Effector memory CD4-positive, alpha-beta T cell (primary cell): Measurements from ENCODE around the gene STAB2.

Experiments
- DNase-seq, 3 donors: peaks; one replicate each; pipeline ENCODE4 v3.0.0-alpha.2; 2020
- H3K27ac ChIP-seq: 2 replicates; pipeline ENCODE4 v1.7.0; 2013; ENCODE audit warnings: mild to moderate bottlenecking, low read length, moderate library complexity; ENCODE audit not compliant: insufficient read depth, poor library complexity, severe bottlenecking
- H3K27me3 ChIP-seq: replicated peaks from 2 replicates; pipeline ENCODE4 v1.7.0; 2013; ENCODE audit warnings: mild to moderate bottlenecking, low read length; ENCODE audit not compliant: insufficient read depth, control insufficient read depth, poor library complexity, severe bottlenecking
- H3K36me3 ChIP-seq: 2 replicates; pipeline ENCODE4 v1.7.0; 2013; ENCODE audit warnings: mild to moderate bottlenecking, low read length, moderate library complexity; ENCODE audit not compliant: control insufficient read depth, insufficient read depth
- H3K4me1 ChIP-seq: 2 replicates; pipeline ENCODE4 v1.7.0; 2013; ENCODE audit warnings: low read length, mild to moderate bottlenecking; ENCODE audit not compliant: control insufficient read depth, insufficient read depth, poor library complexity, severe bottlenecking
- H3K4me3 ChIP-seq: 2 replicates; pipeline ENCODE4 v1.7.0; 2013; ENCODE audit warnings: low read length, low read depth, mild to moderate bottlenecking; ENCODE audit not compliant: insufficient read depth, poor library complexity, severe bottlenecking
- H3K9me3 ChIP-seq: 2 replicates; pipeline ENCODE4 v1.7.0; 2013; ENCODE audit warnings: mild to moderate bottlenecking, low read length, moderate library complexity; ENCODE audit not compliant: control insufficient read depth

STAB2 gene

DNA sequence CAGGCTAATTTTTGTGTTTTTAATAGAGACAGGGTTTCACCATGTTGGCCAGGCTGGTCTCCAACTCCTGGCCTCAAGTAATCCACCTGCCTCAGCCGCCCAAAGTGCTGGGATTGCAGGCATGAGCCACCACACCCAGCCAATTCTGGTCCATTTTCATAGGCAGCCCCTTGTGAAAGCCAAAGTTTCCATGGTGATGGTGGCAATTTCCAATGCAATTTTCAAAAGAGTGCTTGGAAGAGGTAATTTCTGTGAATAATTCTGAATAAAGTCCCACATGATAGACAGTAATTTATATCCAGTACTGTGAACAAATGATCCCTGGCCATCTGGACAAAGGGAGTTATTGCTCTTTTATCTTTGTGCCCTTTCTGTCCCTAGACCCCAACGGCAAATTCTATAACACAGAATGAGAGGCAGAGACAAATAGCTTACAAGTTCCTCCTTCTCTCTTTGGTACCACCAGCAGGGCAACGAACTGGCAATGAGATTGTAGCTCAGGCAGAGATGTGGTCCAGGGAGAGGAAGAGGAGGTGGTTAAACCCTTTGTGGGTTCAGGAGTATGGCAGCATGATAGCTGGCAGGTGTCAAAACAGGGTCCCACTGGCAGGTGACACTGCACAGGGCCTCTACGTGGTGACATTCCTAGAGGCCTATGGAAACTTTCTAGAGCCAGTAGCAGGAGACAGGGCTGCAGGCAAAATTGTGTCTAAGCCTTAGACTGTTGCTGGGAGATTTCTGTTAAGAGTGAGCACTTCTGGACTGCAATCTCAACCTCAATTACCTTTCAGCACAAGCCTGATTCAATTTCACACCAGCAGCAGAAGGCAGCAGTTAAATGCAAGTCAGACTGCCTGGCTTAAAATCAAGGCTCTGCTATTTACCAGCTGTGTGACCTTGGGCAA, 207.5 kb downstream of the STAB2 start:
- Histone ChIP-seq H3K4me3 (no peak overlapping the region), H3K27ac (no peak overlapping the region), H3K9me3 (no peaks in the 10 kb centered on the region), H3K36me3 (no peaks in the 10 kb centered on the region), H3K27me3 (no peaks in the 10 kb centered on the region), H3K4me1 (no peaks in the 10 kb centered on the region)
- DNase-seq = no peak

DNA sequence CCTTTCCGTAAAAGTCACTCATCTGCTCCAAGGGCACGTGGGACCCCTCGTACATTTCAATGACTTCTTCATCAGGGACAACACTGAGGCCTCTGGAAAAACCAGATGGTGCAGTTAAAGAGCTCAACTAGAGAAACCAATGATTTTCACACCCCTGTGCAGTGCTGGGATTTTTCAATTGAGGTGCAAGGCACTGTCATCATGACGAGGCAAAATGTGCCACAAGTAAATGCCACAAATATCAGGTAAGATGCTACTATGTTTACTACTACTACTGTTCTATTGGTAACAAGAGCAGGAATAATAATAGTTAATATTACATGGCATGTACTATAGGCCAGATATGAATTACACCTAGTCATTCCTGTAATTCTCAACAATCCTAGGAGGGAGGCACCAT, 211.5 kb downstream of the STAB2 start:
- Histone ChIP-seq H3K9me3 (no peaks in the 10 kb centered on the region), H3K27ac (no peak overlapping the region), H3K27me3 (no peaks in the 10 kb centered on the region), H3K4me3 (no peak overlapping the region), H3K4me1 (no peaks in the 10 kb centered on the region), H3K36me3 (no peaks in the 10 kb centered on the region)
- no peak for DNase-seq

GRCh38 chr12:103799504-103799856, 212.4 kb downstream of the STAB2 start:
- no peaks in the 10 kb centered on the region for H3K27me3 ChIP-seq
- no peaks in the 10 kb centered on the region for H3K9me3 ChIP-seq
- H3K36me3 ChIP-seq = no peaks in the 10 kb centered on the region
- DNase-seq = no peak
- H3K4me1 ChIP-seq = no peaks in the 10 kb centered on the region
- H3K27ac ChIP-seq = no peak overlapping the region
- no peak overlapping the region for H3K4me3 ChIP-seq

DNA sequence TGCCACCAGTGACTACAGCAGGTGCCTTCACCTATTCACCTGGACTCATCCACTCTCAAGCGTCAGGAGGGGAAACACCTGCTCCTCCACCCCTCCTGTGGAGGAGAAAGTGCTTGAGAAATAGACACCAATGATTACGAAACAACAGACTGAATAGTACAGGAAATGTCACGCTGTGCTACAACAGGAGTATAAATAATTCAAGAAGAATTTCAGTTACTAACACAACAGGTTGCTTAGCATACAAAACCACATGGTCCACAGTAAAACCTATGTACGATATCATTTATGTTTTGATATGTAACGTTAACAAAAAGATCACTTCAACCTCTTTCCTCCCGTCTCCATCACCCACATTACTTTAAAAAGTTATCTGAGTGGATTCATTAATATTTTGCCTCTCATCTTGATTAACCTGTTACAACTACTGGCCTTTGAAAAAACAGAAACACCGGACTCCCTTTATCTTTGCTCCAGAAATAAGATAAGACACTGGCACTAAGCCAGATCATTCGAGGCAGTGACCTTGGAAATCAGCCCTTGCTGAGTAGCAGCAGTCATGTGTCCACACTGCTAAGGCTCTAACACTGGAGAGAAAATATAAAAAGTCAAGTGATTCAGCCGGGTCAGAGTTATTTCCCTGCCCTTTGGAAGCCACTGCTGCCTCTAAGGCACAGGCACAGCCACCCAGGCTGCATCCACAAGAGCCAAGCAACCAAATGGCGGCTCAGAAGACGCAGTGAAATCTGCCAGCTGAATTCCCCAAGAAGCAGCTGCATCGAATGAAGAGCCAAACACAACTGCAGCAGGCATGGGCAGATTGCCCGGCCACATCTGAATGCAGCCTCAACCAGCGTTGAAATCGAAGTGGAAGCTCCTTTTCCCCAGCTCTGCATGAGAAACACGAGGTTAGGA, 213.0 kb downstream of the STAB2 start:
- no peaks in the 10 kb centered on the region for H3K36me3 ChIP-seq
- no peaks in the 10 kb centered on the region for H3K9me3 ChIP-seq
- DNase-seq = no peak
- H3K27ac ChIP-seq = no peak overlapping the region
- no peaks in the 10 kb centered on the region for H3K4me1 ChIP-seq
- no peak overlapping the region for H3K4me3 ChIP-seq
- no peaks in the 10 kb centered on the region for H3K27me3 ChIP-seq

GRCh38 chr12:103801709-103802585, 214.9 kb downstream of the STAB2 start:
- DNase-seq = no peak
- no peak overlapping the region for H3K4me3 ChIP-seq
- no peaks in the 10 kb centered on the region for H3K4me1 ChIP-seq
- H3K27me3 ChIP-seq = no peaks in the 10 kb centered on the region
- H3K9me3 ChIP-seq = no peaks in the 10 kb centered on the region
- H3K36me3 ChIP-seq = no peaks in the 10 kb centered on the region
- no peak overlapping the region for H3K27ac ChIP-seq

- Histone ChIP-seq H3K27ac (no peak overlapping the region), H3K4me3 (no peak overlapping the region)
These were observed 215.5 kb downstream of the STAB2 start for GRCh38 chr12:103802586-103802886.

GRCh38 chr12:103803847-103804246, 216.8 kb downstream of the STAB2 start:
- no peaks in the 10 kb centered on the region for H3K4me1 ChIP-seq
- no peak for DNase-seq
- no peaks in the 10 kb centered on the region for H3K27me3 ChIP-seq
- no peak overlapping the region for H3K27ac ChIP-seq
- no peaks in the 10 kb centered on the region for H3K36me3 ChIP-seq
- no peak overlapping the region for H3K4me3 ChIP-seq
- no peaks in the 10 kb centered on the region for H3K9me3 ChIP-seq

More at GRCh38 chr12:103802586-103802886, 215.5 kb downstream of the STAB2 start:
- DNase-seq = no peak
- Histone ChIP-seq H3K27me3 (no peaks in the 10 kb centered on the region), H3K9me3 (no peaks in the 10 kb centered on the region), H3K36me3 (no peaks in the 10 kb centered on the region), H3K4me1 (no peaks in the 10 kb centered on the region)

- Histone ChIP-seq H3K27ac (no peak overlapping the region), H3K4me3 (no peak overlapping the region), H3K9me3 (no peaks in the 10 kb centered on the region), H3K27me3 (no peaks in the 10 kb centered on the region), H3K36me3 (no peaks in the 10 kb centered on the region), H3K4me1 (no peaks in the 10 kb centered on the region)
- DNase-seq = no peak
These were observed 218.7 kb downstream of the STAB2 start for GRCh38 chr12:103805655-103806360.

GRCh38 chr12:103806803-103807202, 219.7 kb downstream of the STAB2 start:
- no peak overlapping the region for H3K4me3 ChIP-seq

More at GRCh38 chr12:103806803-103807202, 219.7 kb downstream of the STAB2 start:
- Histone ChIP-seq H3K4me1 (no peaks in the 10 kb centered on the region), H3K36me3 (no peaks in the 10 kb centered on the region), H3K27ac (no peak overlapping the region), H3K9me3 (no peaks in the 10 kb centered on the region), H3K27me3 (no peaks in the 10 kb centered on the region)
- no peak for DNase-seq
